ENCODE measurements around the gene GALK2.
A peak's percentile ranks its signal among the peaks of the same experiment; 100 is the strongest.

GALK2 gene

DNA sequence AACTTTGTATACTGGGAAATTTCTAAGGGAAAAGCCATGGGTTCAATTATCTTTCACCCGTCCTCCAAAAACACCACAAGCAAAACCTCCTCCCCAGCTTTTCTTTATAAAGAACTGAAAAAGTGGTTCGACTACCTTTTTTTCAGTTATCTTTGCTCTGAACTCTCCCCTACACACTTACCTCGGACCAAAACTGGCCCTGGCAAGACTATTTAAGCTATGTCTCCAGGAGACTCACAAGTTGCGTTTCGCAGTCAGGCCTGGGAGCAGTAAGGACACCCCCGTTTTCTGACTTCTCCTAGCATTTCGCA is 15.3 kb upstream of the GALK2 start:
- no peak for TF ChIP-seq EZH2phosphoT487 (conservative IDR thresholded peaks at IDR 0.05; ENCODE audit: low read length)
- TF ChIP-seq, protein P1, sequence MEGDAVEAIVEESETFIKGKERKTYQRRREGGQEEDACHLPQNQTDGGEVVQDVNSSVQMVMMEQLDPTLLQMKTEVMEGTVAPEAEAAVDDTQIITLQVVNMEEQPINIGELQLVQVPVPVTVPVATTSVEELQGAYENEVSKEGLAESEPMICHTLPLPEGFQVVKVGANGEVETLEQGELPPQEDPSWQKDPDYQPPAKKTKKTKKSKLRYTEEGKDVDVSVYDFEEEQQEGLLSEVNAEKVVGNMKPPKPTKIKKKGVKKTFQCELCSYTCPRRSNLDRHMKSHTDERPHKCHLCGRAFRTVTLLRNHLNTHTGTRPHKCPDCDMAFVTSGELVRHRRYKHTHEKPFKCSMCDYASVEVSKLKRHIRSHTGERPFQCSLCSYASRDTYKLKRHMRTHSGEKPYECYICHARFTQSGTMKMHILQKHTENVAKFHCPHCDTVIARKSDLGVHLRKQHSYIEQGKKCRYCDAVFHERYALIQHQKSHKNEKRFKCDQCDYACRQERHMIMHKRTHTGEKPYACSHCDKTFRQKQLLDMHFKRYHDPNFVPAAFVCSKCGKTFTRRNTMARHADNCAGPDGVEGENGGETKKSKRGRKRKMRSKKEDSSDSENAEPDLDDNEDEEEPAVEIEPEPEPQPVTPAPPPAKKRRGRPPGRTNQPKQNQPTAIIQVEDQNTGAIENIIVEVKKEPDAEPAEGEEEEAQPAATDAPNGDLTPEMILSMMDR (IDR thresholded peaks at IDR 0.05; ENCODE audit: insufficient read depth, low read length, poor library complexity, severe bottlenecking): no peak
- peak overlapping the region; percentile 38 for H3K27ac ChIP-seq (ENCODE audit: low read depth, low read length)
- H3F3A ChIP-seq (ENCODE audit: insufficient read depth): no peaks in the 10 kb centered on the region; the same call in 1 of the 2 replicates
- H3K4me2 ChIP-seq (ENCODE audit: low read depth, low read length, poor library complexity, severe bottlenecking): peak overlapping the region; percentile 95
- no peaks in the 10 kb centered on the region for H3K36me3 ChIP-seq (ENCODE audit: low read length)
- peak overlapping the region; percentile 88 for H3K9ac ChIP-seq (ENCODE audit: low read length)
- H3K9me3 ChIP-seq (ENCODE audit: insufficient read depth, low read length): no peaks in the 10 kb centered on the region
- H2AFZ ChIP-seq (ENCODE audit: low read depth, low read length, severe bottlenecking): peak overlapping the region; percentile 86
- no peaks in the 10 kb centered on the region for H3K9me2 ChIP-seq (replicated peaks; ENCODE audit: insufficient read depth, low read length)
- H3K27me3 ChIP-seq (ENCODE audit: low read length): no peaks in the 10 kb centered on the region
- peaks cover 62% of the 10 kb centered on the region for H3K79me2 ChIP-seq (ENCODE audit: insufficient read depth, low read length)
- peak overlapping the region; percentile 63 for H3K4me3 ChIP-seq (ENCODE audit: insufficient read depth, low read length, poor library complexity, severe bottlenecking)
- peaks cover 16% of the 10 kb centered on the region for H4K20me1 ChIP-seq (ENCODE audit: low read depth, low read length)

DNA sequence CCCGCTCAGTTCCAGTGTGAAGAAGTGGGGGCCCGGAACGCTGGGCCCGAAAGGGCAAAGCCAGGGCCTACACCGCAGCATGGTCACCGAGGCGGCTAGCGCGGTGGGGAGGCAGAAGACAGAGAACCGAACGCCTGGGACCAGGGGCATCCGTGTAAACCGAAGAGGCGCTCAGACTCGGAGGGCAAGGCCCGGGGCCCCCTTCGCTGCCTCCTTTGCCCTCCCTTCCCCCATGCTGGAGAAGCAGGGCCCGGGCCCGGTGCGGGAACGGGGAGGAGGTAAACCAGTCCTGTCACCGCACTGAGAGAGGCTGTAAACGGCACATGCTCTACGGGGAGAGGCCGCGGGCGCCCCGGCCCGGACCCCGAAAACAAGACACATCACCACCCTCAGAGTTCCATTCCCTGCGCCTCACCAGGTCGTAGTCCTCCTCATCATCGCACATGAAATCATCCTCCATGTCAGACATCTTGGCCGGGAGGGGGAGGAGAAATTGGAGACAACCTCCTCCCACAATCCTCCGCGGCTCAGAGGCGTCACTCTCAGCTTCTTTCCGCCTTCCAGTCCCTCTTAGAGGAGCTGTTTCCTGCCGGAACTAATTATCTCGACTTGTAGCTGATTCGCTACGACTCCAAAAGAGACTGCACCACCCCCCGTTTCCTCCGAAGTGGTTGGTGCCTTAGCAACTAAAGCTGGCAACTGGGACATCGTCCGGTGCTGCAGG is 14.8 kb upstream of the GALK2 start, which contains the start of gene COPS2:
Gene COPS2, minus strand, starts transcription at position 490 of the 724 bp plus-strand sequence. Its CDS starts 21 bp downstream, at position 469.
- H3K27me3 ChIP-seq (ENCODE audit: low read length): no peaks in the 10 kb centered on the region
- peaks cover 58% of the 10 kb centered on the region for H3K79me2 ChIP-seq (ENCODE audit: insufficient read depth, low read length)
- peak within 1 kb of the TSS; percentile 63 for H3K4me3 ChIP-seq (ENCODE audit: insufficient read depth, low read length, poor library complexity, severe bottlenecking)
- no peaks in the 10 kb centered on the region for H3K9me2 ChIP-seq (replicated peaks; ENCODE audit: insufficient read depth, low read length)
- no peaks in the 10 kb centered on the region for H3K36me3 ChIP-seq (ENCODE audit: low read length)
- peak within 1 kb of the TSS; percentile 38 for H3K27ac ChIP-seq (ENCODE audit: low read depth, low read length)
- no peaks in the 10 kb centered on the region; the same call in 1 of the 2 replicates for H3F3A ChIP-seq (ENCODE audit: insufficient read depth)
- no peaks in the 10 kb centered on the region for H3K9me3 ChIP-seq (ENCODE audit: insufficient read depth, low read length)
- peak within 1 kb of the TSS; percentile 86 for H2AFZ ChIP-seq (ENCODE audit: low read depth, low read length, severe bottlenecking)
- H3K9ac ChIP-seq (ENCODE audit: low read length): peak within 1 kb of the TSS; percentile 88
- TF ChIP-seq, protein P1 (IDR thresholded peaks at IDR 0.05; ENCODE audit: insufficient read depth, low read length, poor library complexity, severe bottlenecking): no peak
- no peak for TF ChIP-seq EZH2phosphoT487 (conservative IDR thresholded peaks at IDR 0.05; ENCODE audit: low read length)
- H4K20me1 ChIP-seq (ENCODE audit: low read depth, low read length): peaks cover 16% of the 10 kb centered on the region
- H3K4me2 ChIP-seq (ENCODE audit: low read depth, low read length, poor library complexity, severe bottlenecking): peak within 1 kb of the TSS; percentile 95

DNA sequence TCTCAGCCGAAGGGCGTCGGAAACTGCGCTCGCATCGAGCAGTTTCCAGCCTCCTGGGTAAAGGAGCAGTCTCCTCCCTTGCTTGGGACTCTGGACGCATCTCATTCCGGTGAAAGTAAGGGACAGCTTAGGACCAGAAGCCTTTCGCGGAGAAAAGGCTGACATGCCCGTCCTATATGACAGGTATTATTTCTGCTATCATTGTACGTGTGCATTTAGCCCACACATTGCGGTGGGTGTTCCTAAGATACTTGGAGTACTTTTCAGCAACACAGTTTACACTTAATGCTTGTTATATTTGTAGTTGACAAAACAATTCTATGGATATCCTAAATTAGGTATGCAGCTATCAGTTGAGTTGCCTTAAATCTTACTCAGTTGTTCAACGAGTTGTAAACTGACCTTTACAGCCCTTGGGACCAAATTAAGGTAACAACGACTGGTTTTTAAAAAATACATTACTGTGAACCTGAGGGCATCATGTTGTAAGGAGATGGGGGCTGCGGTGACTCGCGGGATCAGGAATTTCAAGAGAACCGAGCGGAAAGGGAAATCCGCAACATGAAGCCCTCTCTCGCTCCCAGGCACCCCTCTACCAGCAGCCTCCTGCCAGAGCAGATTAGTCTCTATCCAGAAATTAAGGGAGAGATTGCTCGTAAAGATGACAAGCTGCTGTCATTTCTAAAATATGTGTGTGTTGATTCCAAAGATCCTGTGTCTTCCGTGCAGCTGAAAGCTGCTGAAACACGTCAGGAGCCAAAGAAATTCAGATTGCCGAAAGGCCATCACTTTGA is 14.0 kb upstream of the GALK2 start:
- Histone ChIP-seq H3K4me2 (ENCODE audit: low read depth, low read length, poor library complexity, severe bottlenecking) (peak overlapping the region; percentile 74), H3K27me3 (ENCODE audit: low read length) (no peaks in the 10 kb centered on the region), H3K79me2 (ENCODE audit: insufficient read depth, low read length) (peaks cover 51% of the 10 kb centered on the region), H3K36me3 (ENCODE audit: low read length) (no peaks in the 10 kb centered on the region), H2AFZ (ENCODE audit: low read depth, low read length, severe bottlenecking) (peak overlapping the region; percentile 58), H4K20me1 (ENCODE audit: low read depth, low read length) (peaks cover 16% of the 10 kb centered on the region), H3K27ac (ENCODE audit: low read depth, low read length) (no peak overlapping the region), H3K9me3 (ENCODE audit: insufficient read depth, low read length) (no peaks in the 10 kb centered on the region), H3K4me3 (ENCODE audit: insufficient read depth, low read length, poor library complexity, severe bottlenecking) (peak overlapping the region; percentile 63), H3F3A (ENCODE audit: insufficient read depth) (no peaks in the 10 kb centered on the region; the same call in 1 of the 2 replicates), H3K9ac (ENCODE audit: low read length) (peak overlapping the region; percentile 88), H3K9me2 (replicated peaks; ENCODE audit: insufficient read depth, low read length) (no peaks in the 10 kb centered on the region)
- TF ChIP-seq EZH2phosphoT487 (conservative IDR thresholded peaks at IDR 0.05; ENCODE audit: low read length): no peak
- TF ChIP-seq, protein P1 (IDR thresholded peaks at IDR 0.05; ENCODE audit: insufficient read depth, low read length, poor library complexity, severe bottlenecking): no peak
